CD4-positive, alpha-beta T cell treated with Interleukin-4 for 4 hours (primary cell): ENCODE data around the gene SPOP.
"Not testable (repeated sequence)": the region's sequence is repeated elsewhere in the genome, so short reads cannot be mapped to it uniquely, and the experiment has no call there.

Experiments used
- DNase-seq: peaks from one replicate; pipeline ENCODE4 v3.0.0-alpha.2; 2020

SPOP gene

GRCh38 chr17:49570540-49571242, 107.2 kb downstream of the SPOP start:
- no peak for DNase-seq

- not testable (repeated sequence) for DNase-seq
These were observed 109.2 kb downstream of the SPOP start for GRCh38 chr17:49568695-49569047.

GRCh38 chr17:49567871-49568694, 109.8 kb downstream of the SPOP start:
- peak; percentile 76 for DNase-seq

- no peak for DNase-seq
These were observed 110.8 kb downstream of the SPOP start for GRCh38 chr17:49567104-49567521.

GRCh38 chr17:49566668-49567071, 111.2 kb downstream of the SPOP start:
- DNase-seq: no peak

- no peak for DNase-seq
These were observed 111.9 kb downstream of the SPOP start for GRCh38 chr17:49565948-49566491.

- no peak for DNase-seq
These were observed 113.3 kb downstream of the SPOP start for GRCh38 chr17:49564638-49565037.

- peak; percentile 34 for DNase-seq
These were observed 120.4 kb downstream of the SPOP start for GRCh38 chr17:49557312-49558024.

- peak; percentile 72 for DNase-seq
These were observed 121.5 kb downstream of the SPOP start for GRCh38 chr17:49556223-49556943.

- no peak for DNase-seq
These were observed 122.2 kb downstream of the SPOP start for GRCh38 chr17:49555495-49556222.

GRCh38 chr17:49554694-49555494, 123.0 kb downstream of the SPOP start:
- DNase-seq: no peak

GRCh38 chr17:49553676-49554335, 124.1 kb downstream of the SPOP start:
- no peak for DNase-seq

GRCh38 chr17:49552070-49552751, 125.7 kb downstream of the SPOP start:
- DNase-seq: no peak

GRCh38 chr17:49551221-49552069, 126.5 kb downstream of the SPOP start:
- DNase-seq: no peak

- DNase-seq: not testable (repeated sequence)
These were observed 127.1 kb downstream of the SPOP start for GRCh38 chr17:49550764-49551163.

GRCh38 chr17:49549691-49550678, 127.9 kb downstream of the SPOP start:
- DNase-seq: no peak

GRCh38 chr17:49549311-49549605, 128.6 kb downstream of the SPOP start:
- no peak for DNase-seq
